K562 (cell line): ENCODE data around the gene MKNK2. TPM values are rescaled to one million over a fixed set of nuclear protein-coding genes. Genes with fewer than 3 reads are reported as not detected.

Experiments used
- ARID1B ChIP-seq: fragments of 450-650 bp; IDR thresholded peaks from 2 replicates; pipeline ENCODE4 v1.6.1; 2016; ENCODE audit warnings: antibody characterized with exemption, mild to moderate bottlenecking, inconsistent platforms
- BRF2 ChIP-seq: IDR thresholded peaks from 3 replicates; pipeline ENCODE4 v1.6.1; 2011; ENCODE audit warnings: borderline replicate concordance, mild to moderate bottlenecking; ENCODE audit not compliant: insufficient read length, insufficient read depth
- CTBP1 ChIP-seq: fragments of 450-650 bp; IDR thresholded peaks from 2 replicates; pipeline ENCODE4 v1.6.1; 2016; ENCODE audit warnings: borderline replicate concordance
- E2F4 ChIP-seq: sonication (generic); formaldehyde crosslinking; IDR thresholded peaks from 2 replicates; pipeline ENCODE4 v1.8.0; 2022; ENCODE audit warnings: mild to moderate bottlenecking, low read depth, missing genetic modification reagents
- FOXJ2 ChIP-seq: fragments of 200-800 bp; sonication (Bioruptor generic); IDR thresholded peaks from 2 replicates; pipeline ENCODE4 v1.6.1; 2016; ENCODE audit warnings: missing genetic modification characterization, missing compliant biosample characterization
- FOXK2 ChIP-seq, 2 experiments: fragments of 450-650 bp; IDR thresholded peaks in 1 of 2; conservative IDR thresholded peaks in 1 of 2; 2 replicates each; pipeline ENCODE4 v1.6.1; 2016; ENCODE audit warnings: low read depth in 2 of 2, mild to moderate bottlenecking in 1 of 2
- HMGN3 ChIP-seq: IDR thresholded peaks from 2 replicates; pipeline ENCODE4 v1.6.1; 2011; ENCODE audit warnings: borderline replicate concordance, low read depth, mild to moderate bottlenecking, mixed read lengths, low read length; ENCODE audit not compliant: insufficient read length; ENCODE audit errors: extremely low read depth
- MCM7 ChIP-seq, 2 experiments: fragments of 450-650 bp; IDR thresholded peaks; 2 replicates each; pipeline ENCODE4 v1.6.1; 2016 to 2018
- NEUROD1 ChIP-seq: fragments of 150-350 bp; IDR thresholded peaks from 2 replicates; pipeline ENCODE4 v1.6.1; 2014; ENCODE audit warnings: borderline replicate concordance, low read length, low read depth; ENCODE audit not compliant: partially characterized antibody
- NR0B1 ChIP-seq: fragments of 450-650 bp; IDR thresholded peaks from one replicate; pipeline ENCODE4 v1.6.1; 2018; ENCODE audit warnings: mild to moderate bottlenecking, moderate library complexity; ENCODE audit not compliant: partially characterized antibody
- POLR2G ChIP-seq: fragments of 200-400 bp; formaldehyde crosslinking; IDR thresholded peaks from 2 replicates; pipeline ENCODE4 v1.6.1; 2017; ENCODE audit warnings: low read depth, mild to moderate bottlenecking, antibody characterized with exemption, low read length, moderate library complexity
- RBFOX2 ChIP-seq: fragments of 200-400 bp; formaldehyde crosslinking; IDR thresholded peaks from 2 replicates; pipeline ENCODE4 v1.6.1; 2017; ENCODE audit warnings: low read depth, mild to moderate bottlenecking, low read length, moderate library complexity
- SAFB ChIP-seq: fragments of 200-400 bp; formaldehyde crosslinking; IDR thresholded peaks from 2 replicates; pipeline ENCODE4 v1.6.1; 2017; ENCODE audit warnings: low read depth, low read length, borderline replicate concordance
- SP1 ChIP-seq: sonication (generic); formaldehyde crosslinking; IDR thresholded peaks from 2 replicates; pipeline ENCODE4 v1.8.1; 2022; ENCODE audit warnings: mild to moderate bottlenecking, missing genetic modification reagents
- TFAM ChIP-seq: fragments of 250-450 bp; sonication (Bioruptor Pico); conservative IDR thresholded peaks from 2 replicates; pipeline ENCODE4 v1.5.0; 2021; ENCODE audit warnings: mild to moderate bottlenecking, moderate library complexity
- TOE1 ChIP-seq, 2 experiments: fragments of 450-650 bp in 1 of 2; sonication (generic) in 1 of 2; formaldehyde crosslinking in 1 of 2; IDR thresholded peaks; 2 replicates each; pipeline versions ENCODE4 v1.7.1 to v1.8.0; 2016 to 2022; ENCODE audit warnings: borderline replicate concordance in 2 of 2, mild to moderate bottlenecking in 2 of 2, antibody characterized with exemption in 1 of 2, inconsistent platforms in 1 of 2, low read depth in 1 of 2, missing genetic modification reagents in 1 of 2, moderate library complexity in 1 of 2
- ZBTB1 ChIP-seq: sonication (generic); formaldehyde crosslinking; IDR thresholded peaks from 2 replicates; pipeline ENCODE4 v1.8.1; 2023; ENCODE audit warnings: missing genetic modification reagents, low read depth, mild to moderate bottlenecking, borderline replicate concordance
- ZNF24 ChIP-seq: fragments of 450-650 bp; IDR thresholded peaks from 2 replicates; pipeline ENCODE4 v1.6.1; 2016
- ZNF398 ChIP-seq: fragments of 250-450 bp; sonication (Bioruptor Pico); IDR thresholded peaks from 2 replicates; pipeline ENCODE4 v1.8.0; 2021; ENCODE audit warnings: moderate library complexity, mild to moderate bottlenecking, inconsistent platforms
- ZNF639 ChIP-seq, 2 experiments: fragments of 200-800 bp in 1 of 2; sonication (Bioruptor generic) in 1 of 2; sonication (generic) in 1 of 2; formaldehyde crosslinking in 1 of 2; IDR thresholded peaks in 1 of 2; conservative IDR thresholded peaks in 1 of 2; 2 replicates each; pipeline versions ENCODE4 v1.5.0 to v1.6.1; 2016 to 2020; ENCODE audit warnings: missing compliant biosample characterization in 1 of 2, missing genetic modification characterization in 1 of 2, missing genetic modification reagents in 1 of 2
- polyA plus RNA-seq, 8 experiments: library from polyadenylated mRNA; depleted of rRNA in 4 of 8; stranded (reverse) in 5 of 8; unstranded in 3 of 8; fragments of >200 nt; fragmentation: Nextera tagmentation in 2 of 8; fragmentation: Illumina TruSeq in 1 of 8; extraction: Ambion mirVana in 2 of 8; extraction: Trizol in 1 of 8; gene quantifications; 2 replicates each; pipeline versions ENCODE4 v1.2.1 to v1.2.3, GENCODE V29; 2011 to 2014; ENCODE audit warnings: inconsistent platforms in 1 of 8, missing spikeins in 1 of 8
- total RNA-seq, 7 experiments: library from RNA; depleted of rRNA in 6 of 7; stranded (reverse); fragments of >200 nt in 6 of 7; fragmentation: Illumina TruSeq in 2 of 7; extraction: Trizol in 2 of 7; gene quantifications; 2 replicates each; pipeline versions ENCODE4 v1.2.1 to v1.2.3, GENCODE V29; 2011 to 2021; ENCODE audit warnings: low replicate concordance in 1 of 7

MKNK2 gene
- total and polyA plus RNA-seq, 9 of the 15 experiments (the other 6 are each of a cell fraction or from before 2014, with no cell fraction given): 5.1 to 191 (median 51.9) TPM

- no peak for TF ChIP-seq NEUROD1
- no peak for TF ChIP-seq ZNF398 (CRISPR knock-in tag)
- TF ChIP-seq POLR2G: peak; percentile 88
- peak; percentile 18 for TF ChIP-seq HMGN3
- TF ChIP-seq FOXK2 (conservative IDR thresholded peaks at IDR 0.05 in 1 of 2, IDR thresholded peaks at IDR 0.05 in 1 of 2; ENCODE audit: low read depth in 2 of 2): peak in 1 of 2 experiments; percentile 53; a peak in 2 of 4 replicates
- no peak for TF ChIP-seq ZBTB1
- peak; percentile 85 for TF ChIP-seq RBFOX2
- TF ChIP-seq ARID1B: peak; percentile 35; the same call in 1 of the 2 replicates
- no peak for TF ChIP-seq SAFB
- no peak for TF ChIP-seq TOE1 (IDR thresholded peaks at IDR 0.05; ENCODE audit: borderline replicate concordance)
- TF ChIP-seq TOE1 (CRISPR knock-in tag; IDR thresholded peaks at IDR 0.05; ENCODE audit: borderline replicate concordance, low read depth): no peak
- TF ChIP-seq BRF2: no peak
- no peak for TF ChIP-seq E2F4 (CRISPR knock-in tag)
- TF ChIP-seq CTBP1: no peak
- no peak for TF ChIP-seq ZNF24
- peak; percentile 56 for TF ChIP-seq SP1
- TF ChIP-seq FOXJ2: no peak
- TF ChIP-seq TFAM (CRISPR knock-in tag): no peak
- TF ChIP-seq ZNF639 (CRISPR knock-in tag; conservative IDR thresholded peaks at IDR 0.05 in 1 of 2, IDR thresholded peaks at IDR 0.05 in 1 of 2): no peak
- no peak for TF ChIP-seq MCM7 (IDR thresholded peaks at IDR 0.05)
- TF ChIP-seq NR0B1: no peak
Observed at GRCh38 chr19:2049741-2050348, 1.2 kb downstream of the MKNK2 start (continued).
